ENCODE data around the gene RPL27A. TPM values are rescaled to one million over a fixed set of nuclear protein-coding genes. Genes with fewer than 3 reads are reported as not detected.

RPL27A gene
- total RNA-seq, 1 experiment from 2014 or later: 1,055 TPM

DNA sequence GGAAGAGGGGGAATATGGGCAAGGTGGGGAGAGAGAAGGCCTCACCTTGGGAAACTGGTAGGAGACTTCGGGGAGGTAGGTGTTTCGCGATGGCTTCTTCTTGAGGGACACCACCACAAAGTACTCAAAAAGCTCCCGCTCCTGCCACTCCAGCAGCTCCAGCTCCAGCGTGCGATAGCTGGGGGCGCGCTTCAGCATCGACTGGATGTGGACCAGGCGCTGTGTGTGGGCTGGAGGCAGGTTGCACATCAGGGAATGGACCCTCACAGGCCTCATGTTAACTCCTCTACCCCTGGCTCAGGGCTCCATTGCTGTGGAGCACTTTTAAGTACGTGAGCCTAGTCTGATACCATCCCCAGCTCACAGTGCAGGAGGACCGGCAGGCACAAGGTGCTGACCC lies 29.9 kb downstream of the RPL27A start:
- no peak overlapping the region for H3K9ac ChIP-seq (ENCODE audit: low read length)
- CTCF ChIA-PET: no interaction called here
- DNase-seq (ENCODE audit: low read depth, low spot score): no peak
- intact Hi-C loops (cut with micrococcal nuclease): no loop called here
- no peak for ATAC-seq
- no peak overlapping the region for H2AFZ ChIP-seq (ENCODE audit: low read depth, low read length, poor library complexity, severe bottlenecking)
- RAD21 ChIA-PET (ENCODE audit: low non-redundant PET in 1 of 2, low total read pairs in 2 of 2, uncharacterized antibody in 2 of 2, unreplicated experiment in 2 of 2): no interaction called here
- peaks cover 7 to 14% of the 10 kb centered on the region in 2 experiments for H3K4me1 ChIP-seq (ENCODE audit: control insufficient read depth in 1 of 2, insufficient read depth in 2 of 2, low read length in 2 of 2)
- TF ChIP-seq ZFX (IDR thresholded peaks at IDR 0.05) (no peak), POLR2AphosphoS5 (IDR thresholded peaks at IDR 0.05; ENCODE audit: low read depth, low read length) (no peak), ELF1 (IDR thresholded peaks at IDR 0.05; ENCODE audit: borderline replicate concordance, low read depth) (no peak), SRF (IDR thresholded peaks at IDR 0.05; ENCODE audit: low read depth) (no peak)
- H3K27me3 ChIP-seq (ENCODE audit: insufficient read depth, low read length): no peaks in the 10 kb centered on the region
- H3K9me3 ChIP-seq (ENCODE audit: control insufficient read depth in 1 of 2, insufficient read depth in 1 of 2, low read depth in 1 of 2, low read length in 2 of 2): no peaks in the 10 kb centered on the region
- no peaks in the 10 kb centered on the region for H3K9me2 ChIP-seq (ENCODE audit: insufficient read depth)
- H4K20me1 ChIP-seq (ENCODE audit: insufficient read depth): no peaks in the 10 kb centered on the region
- no peak overlapping the region for H3K4me2 ChIP-seq (ENCODE audit: low read length)
- H3K36me3 ChIP-seq (ENCODE audit: control insufficient read depth in 1 of 2, insufficient read depth in 2 of 2, low read length in 2 of 2): no peaks in the 10 kb centered on the region
- H3K79me2 ChIP-seq (ENCODE audit: insufficient read depth, low read length): no peaks in the 10 kb centered on the region
- POLR2A ChIA-PET: no interaction called here
- H3K27ac ChIP-seq (ENCODE audit: low read depth, low read length): no peak overlapping the region
- BruUV-seq (replicated peaks): no TSS peak
- no peak overlapping the region for H3K4me3 ChIP-seq (replicated peaks in 1 of 2; ENCODE audit: low read depth in 1 of 2, low read length in 2 of 2)

DNA sequence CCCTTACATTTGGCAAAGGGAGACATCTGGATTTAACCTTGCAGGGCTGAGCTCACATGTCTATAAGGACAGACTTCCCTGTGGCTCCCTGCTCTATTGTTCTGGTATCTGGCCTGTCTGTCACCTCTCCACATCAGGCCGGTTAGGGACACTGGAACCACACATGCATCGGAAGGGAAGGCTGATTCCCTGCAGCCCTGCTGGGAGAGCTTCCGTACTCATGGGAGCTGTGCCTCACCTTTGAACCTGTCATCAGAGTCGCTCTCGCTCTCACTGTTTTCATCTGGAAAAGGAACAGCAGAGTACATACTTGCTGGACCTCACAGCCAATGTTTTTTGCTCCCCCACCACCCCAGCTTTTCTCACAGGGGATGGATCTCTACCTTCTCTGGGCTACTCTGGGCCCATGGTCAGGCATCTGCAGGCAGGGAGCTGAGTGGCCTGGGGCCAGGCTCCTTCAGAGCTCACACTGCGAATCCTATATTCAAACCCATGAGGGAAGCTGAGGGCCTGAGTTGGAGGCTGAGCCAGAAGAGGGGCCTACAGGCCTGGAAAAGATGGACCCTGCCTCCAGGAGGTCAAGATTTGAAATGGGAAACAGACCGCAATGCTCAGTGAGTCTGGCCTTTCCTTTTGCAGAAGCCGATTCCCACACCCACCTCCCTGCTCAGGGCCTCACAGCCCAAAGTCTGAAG lies 31.3 kb downstream of the RPL27A start:
- no peak overlapping the region for H3K9ac ChIP-seq (ENCODE audit: low read length)
- ChIA-PET RAD21 (ENCODE audit: low non-redundant PET in 1 of 2, low total read pairs in 2 of 2, uncharacterized antibody in 2 of 2, unreplicated experiment in 2 of 2) (no interaction called here), CTCF (no interaction called here), POLR2A (interaction anchor here (1.2 kb wide), 1 partner anchor 27 kb away, joined by 3 read pairs; no protein-coding TSS in a partner anchor)
- no TSS peak for BruUV-seq (replicated peaks)
- no peaks in the 10 kb centered on the region for H3K9me2 ChIP-seq (ENCODE audit: insufficient read depth)
- no peak overlapping the region for H3K27ac ChIP-seq (ENCODE audit: low read depth, low read length)
- intact Hi-C loops (cut with micrococcal nuclease): no loop called here
- no peak overlapping the region for H3K4me3 ChIP-seq (replicated peaks in 1 of 2; ENCODE audit: low read depth in 1 of 2, low read length in 2 of 2)
- H3K36me3 ChIP-seq (ENCODE audit: control insufficient read depth in 1 of 2, insufficient read depth in 2 of 2, low read length in 2 of 2): no peaks in the 10 kb centered on the region
- no peaks in the 10 kb centered on the region for H3K27me3 ChIP-seq (ENCODE audit: insufficient read depth, low read length)
- no peak overlapping the region for H2AFZ ChIP-seq (ENCODE audit: low read depth, low read length, poor library complexity, severe bottlenecking)
- no peak for ATAC-seq
- H3K9me3 ChIP-seq (ENCODE audit: control insufficient read depth in 1 of 2, insufficient read depth in 1 of 2, low read depth in 1 of 2, low read length in 2 of 2): no peaks in the 10 kb centered on the region
- DNase-seq (ENCODE audit: low read depth, low spot score): no peak
- H3K4me1 ChIP-seq (ENCODE audit: control insufficient read depth in 1 of 2, insufficient read depth in 2 of 2, low read length in 2 of 2): peaks cover 19 to 27% of the 10 kb centered on the region in 2 experiments
- H4K20me1 ChIP-seq (ENCODE audit: insufficient read depth): no peaks in the 10 kb centered on the region
- H3K4me2 ChIP-seq (ENCODE audit: low read length): no peak overlapping the region
- no peak for TF ChIP-seq CEBPB (IDR thresholded peaks at IDR 0.05; ENCODE audit: low read depth)
- no peak for TF ChIP-seq ELF1 (IDR thresholded peaks at IDR 0.05; ENCODE audit: borderline replicate concordance, low read depth)
- TF ChIP-seq FOSL1 (IDR thresholded peaks at IDR 0.05; ENCODE audit: low read depth): no peak
- TF ChIP-seq, protein P1, sequence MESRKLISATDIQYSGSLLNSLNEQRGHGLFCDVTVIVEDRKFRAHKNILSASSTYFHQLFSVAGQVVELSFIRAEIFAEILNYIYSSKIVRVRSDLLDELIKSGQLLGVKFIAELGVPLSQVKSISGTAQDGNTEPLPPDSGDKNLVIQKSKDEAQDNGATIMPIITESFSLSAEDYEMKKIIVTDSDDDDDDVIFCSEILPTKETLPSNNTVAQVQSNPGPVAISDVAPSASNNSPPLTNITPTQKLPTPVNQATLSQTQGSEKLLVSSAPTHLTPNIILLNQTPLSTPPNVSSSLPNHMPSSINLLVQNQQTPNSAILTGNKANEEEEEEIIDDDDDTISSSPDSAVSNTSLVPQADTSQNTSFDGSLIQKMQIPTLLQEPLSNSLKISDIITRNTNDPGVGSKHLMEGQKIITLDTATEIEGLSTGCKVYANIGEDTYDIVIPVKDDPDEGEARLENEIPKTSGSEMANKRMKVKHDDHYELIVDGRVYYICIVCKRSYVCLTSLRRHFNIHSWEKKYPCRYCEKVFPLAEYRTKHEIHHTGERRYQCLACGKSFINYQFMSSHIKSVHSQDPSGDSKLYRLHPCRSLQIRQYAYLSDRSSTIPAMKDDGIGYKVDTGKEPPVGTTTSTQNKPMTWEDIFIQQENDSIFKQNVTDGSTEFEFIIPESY (IDR thresholded peaks at IDR 0.05; ENCODE audit: extremely low read depth, insufficient replicate concordance, low read length): no peak
- no peak for TF ChIP-seq SP1 (IDR thresholded peaks at IDR 0.05; ENCODE audit: low read depth)
- TF ChIP-seq ZFX (IDR thresholded peaks at IDR 0.05): no peak
- TF ChIP-seq EZH2 (IDR thresholded peaks at IDR 0.05): no peak
- TF ChIP-seq TCF7L2 (IDR thresholded peaks at IDR 0.05; ENCODE audit: borderline replicate concordance, extremely low read depth, insufficient read depth, insufficient read length): no peak
- TF ChIP-seq POLR2AphosphoS5 (IDR thresholded peaks at IDR 0.05; ENCODE audit: low read depth, low read length): no peak
- no peak for TF ChIP-seq RAD21 (IDR thresholded peaks at IDR 0.05; ENCODE audit: low read depth)
- TF ChIP-seq, protein P2, sequence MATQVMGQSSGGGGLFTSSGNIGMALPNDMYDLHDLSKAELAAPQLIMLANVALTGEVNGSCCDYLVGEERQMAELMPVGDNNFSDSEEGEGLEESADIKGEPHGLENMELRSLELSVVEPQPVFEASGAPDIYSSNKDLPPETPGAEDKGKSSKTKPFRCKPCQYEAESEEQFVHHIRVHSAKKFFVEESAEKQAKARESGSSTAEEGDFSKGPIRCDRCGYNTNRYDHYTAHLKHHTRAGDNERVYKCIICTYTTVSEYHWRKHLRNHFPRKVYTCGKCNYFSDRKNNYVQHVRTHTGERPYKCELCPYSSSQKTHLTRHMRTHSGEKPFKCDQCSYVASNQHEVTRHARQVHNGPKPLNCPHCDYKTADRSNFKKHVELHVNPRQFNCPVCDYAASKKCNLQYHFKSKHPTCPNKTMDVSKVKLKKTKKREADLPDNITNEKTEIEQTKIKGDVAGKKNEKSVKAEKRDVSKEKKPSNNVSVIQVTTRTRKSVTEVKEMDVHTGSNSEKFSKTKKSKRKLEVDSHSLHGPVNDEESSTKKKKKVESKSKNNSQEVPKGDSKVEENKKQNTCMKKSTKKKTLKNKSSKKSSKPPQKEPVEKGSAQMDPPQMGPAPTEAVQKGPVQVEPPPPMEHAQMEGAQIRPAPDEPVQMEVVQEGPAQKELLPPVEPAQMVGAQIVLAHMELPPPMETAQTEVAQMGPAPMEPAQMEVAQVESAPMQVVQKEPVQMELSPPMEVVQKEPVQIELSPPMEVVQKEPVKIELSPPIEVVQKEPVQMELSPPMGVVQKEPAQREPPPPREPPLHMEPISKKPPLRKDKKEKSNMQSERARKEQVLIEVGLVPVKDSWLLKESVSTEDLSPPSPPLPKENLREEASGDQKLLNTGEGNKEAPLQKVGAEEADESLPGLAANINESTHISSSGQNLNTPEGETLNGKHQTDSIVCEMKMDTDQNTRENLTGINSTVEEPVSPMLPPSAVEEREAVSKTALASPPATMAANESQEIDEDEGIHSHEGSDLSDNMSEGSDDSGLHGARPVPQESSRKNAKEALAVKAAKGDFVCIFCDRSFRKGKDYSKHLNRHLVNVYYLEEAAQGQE (IDR thresholded peaks at IDR 0.05; ENCODE audit: low read depth): no peak
- no peak for TF ChIP-seq POLR2A (IDR thresholded peaks at IDR 0.05; ENCODE audit: borderline replicate concordance, extremely low read depth, insufficient read depth, insufficient read length)
- no peak for TF ChIP-seq ZNF274 (IDR thresholded peaks at IDR 0.05; ENCODE audit: low read depth, low read length)
- H3K79me2 ChIP-seq (ENCODE audit: insufficient read depth, low read length): no peaks in the 10 kb centered on the region
